H7 (cell line): ENCODE data around the gene TRIM17. TPM values are rescaled to one million over a fixed set of nuclear protein-coding genes. Genes with fewer than 3 reads are reported as not detected.

ENCODE experiments used
- DNase-seq: peaks from one replicate; pipeline ENCODE4 v3.0.0; 2012
- H3K27me3 ChIP-seq: 2 replicates; pipeline ENCODE4 v1.6.0; 2011; ENCODE audit warnings: mild to moderate bottlenecking, low read length; ENCODE audit not compliant: control insufficient read depth, insufficient read depth
- H3K36me3 ChIP-seq: replicated peaks from 2 replicates; pipeline ENCODE4 v1.5.1; 2011; ENCODE audit warnings: low read length; ENCODE audit not compliant: control insufficient read depth, insufficient read depth
- H3K4me3 ChIP-seq: 2 replicates; pipeline ENCODE4 v1.5.1; 2011; ENCODE audit warnings: low read depth, mild to moderate bottlenecking, control low read depth, low read length, moderate library complexity; ENCODE audit not compliant: insufficient read depth
- total RNA-seq: library from RNA; depleted of rRNA; stranded (reverse); fragments of >200 nt; shearing (Covaris generic); gene quantifications from 2 replicates; pipeline ENCODE4 v1.2.3, GENCODE V29; 2014

The TRIM17 gene
- total RNA-seq, 1 experiment from 2014 or later: 4.9 TPM

DNA sequence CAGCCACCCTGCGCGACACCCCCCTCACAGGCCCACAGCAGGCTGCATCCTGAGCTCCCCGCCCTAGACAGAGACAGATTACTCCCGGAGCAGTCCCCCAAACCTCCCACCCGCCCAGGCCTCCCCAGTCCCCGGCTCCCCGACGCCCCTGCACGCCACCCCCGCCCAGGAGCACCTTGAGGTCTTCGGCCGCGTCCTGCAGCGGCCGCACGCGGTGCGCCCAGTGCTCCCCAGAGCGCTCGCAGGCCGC lies 10.8 kb downstream of the TRIM17 start:
- no peak for DNase-seq
- Histone ChIP-seq H3K4me3 (peak overlapping the region; percentile 98), H3K36me3 (peaks cover 9% of the 10 kb centered on the region), H3K27me3 (no peaks in the 10 kb centered on the region)

DNA sequence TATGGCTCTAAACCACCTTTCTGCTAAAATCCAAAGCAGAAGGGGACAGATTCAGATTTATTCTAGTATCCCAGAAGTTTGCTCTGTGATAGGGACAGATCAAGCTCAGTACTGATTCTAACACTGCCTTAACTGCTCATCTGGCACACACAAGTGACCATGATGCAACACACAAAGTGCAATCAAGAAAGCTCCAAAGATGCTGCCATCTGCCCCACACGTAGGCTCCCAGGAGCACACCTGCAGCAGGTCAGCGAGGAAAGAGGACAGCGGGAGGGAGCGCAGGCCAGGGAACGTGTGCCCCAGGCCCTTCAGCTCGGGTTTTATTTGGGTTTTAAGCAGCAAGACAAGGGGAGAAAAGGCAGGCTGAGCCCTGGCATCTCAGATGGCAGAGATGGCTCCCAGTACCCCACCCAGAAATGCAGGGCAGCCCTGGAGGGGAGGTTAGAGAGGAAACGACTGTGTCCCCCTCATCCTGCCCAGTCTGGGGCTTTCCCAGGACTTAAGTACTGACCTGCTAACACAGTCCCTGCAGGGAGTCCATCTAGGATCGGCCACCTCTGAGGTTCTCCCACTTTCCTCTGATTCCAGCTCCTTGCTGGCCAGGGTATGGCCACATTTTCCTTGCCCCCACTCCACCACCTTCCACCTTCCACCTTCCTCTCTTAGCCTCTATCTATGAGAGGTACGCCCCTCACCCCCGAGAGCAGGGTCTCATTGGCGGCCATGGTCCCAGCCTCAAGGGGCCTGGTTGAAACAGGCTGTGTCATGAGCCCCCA lies 11.3 kb downstream of the TRIM17 start:
- Histone ChIP-seq H3K36me3 (peaks cover 14% of the 10 kb centered on the region), H3K27me3 (no peaks in the 10 kb centered on the region), H3K4me3 (peak overlapping the region; percentile 98)
- no peak for DNase-seq

DNA sequence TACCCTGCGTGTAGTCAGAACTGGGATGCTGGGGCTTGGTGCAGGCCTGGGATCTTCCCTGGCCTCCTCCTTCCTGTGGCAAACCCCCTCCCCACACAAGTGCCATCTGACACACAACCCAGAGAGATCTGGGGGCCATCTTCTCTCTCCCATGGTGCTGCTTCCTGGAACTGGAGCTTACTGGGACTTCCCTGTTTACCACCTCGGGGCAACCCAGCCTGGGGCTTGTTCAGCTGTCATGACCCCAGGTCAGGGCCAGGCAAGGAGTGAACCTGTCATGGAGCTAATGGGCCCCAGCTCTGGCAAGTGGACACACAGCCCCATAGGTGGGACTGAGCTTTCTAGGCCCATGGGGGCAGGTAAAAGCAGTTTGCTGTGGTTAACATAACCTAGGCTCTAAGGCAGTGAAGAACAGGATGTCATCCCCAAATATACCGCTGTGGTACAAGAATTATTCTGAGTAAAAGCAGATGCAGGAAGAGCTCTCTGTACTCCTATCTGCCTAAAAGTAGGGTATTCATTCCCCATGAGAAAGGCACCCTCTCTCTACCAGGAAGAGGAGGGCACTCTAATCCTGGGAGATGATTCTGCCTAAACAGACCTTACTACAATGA lies 12.4 kb downstream of the TRIM17 start:
- H3K4me3 ChIP-seq: no peak overlapping the region
- no peaks in the 10 kb centered on the region for H3K27me3 ChIP-seq
- no peak for DNase-seq

DNA sequence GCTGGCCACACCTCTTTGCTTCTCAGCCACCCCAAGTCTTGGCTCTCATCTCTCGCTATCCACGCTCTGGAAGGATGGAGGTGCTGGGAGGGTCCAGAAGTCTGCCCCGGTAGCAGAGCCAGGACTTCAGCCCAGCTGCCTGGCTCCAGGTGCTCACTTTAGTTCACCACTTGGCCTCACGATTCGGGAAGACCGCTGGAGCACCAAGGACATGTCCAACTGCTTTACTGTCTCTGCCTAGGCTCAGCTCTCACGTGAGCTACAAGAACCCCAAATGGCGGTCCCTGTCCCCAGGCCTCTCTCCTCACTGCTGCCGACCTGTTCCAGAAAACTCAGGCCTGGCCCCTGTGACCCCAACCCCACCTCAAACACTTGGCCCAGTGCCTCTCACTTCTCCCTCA lies 13.4 kb downstream of the TRIM17 start:
- peaks cover 17% of the 10 kb centered on the region for H3K36me3 ChIP-seq
- no peak for DNase-seq
- no peak overlapping the region for H3K4me3 ChIP-seq
- H3K27me3 ChIP-seq: no peaks in the 10 kb centered on the region

More for the DNA sequence above, 12.4 kb downstream of the TRIM17 start:
- H3K36me3 ChIP-seq: peaks cover 15% of the 10 kb centered on the region

DNA sequence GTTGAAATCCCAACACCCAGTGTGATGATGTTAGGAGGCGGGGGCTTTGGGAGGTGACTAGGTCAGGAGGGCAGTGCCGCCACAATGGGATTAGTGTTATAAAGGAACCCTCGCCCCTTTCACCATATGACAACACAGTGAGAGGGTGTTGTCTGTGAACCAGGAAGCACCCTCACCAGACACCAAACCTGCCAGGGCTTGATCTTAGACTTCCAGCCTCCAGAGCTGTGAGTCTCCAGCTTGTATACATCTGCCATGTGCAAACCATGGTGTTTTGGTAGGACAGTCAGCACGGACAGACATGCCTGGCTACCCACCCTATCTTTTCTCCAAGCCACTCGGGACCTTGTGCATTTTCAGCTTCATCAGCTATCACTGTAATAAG lies 14.0 kb downstream of the TRIM17 start:
- H3K4me3 ChIP-seq: no peak overlapping the region
- H3K27me3 ChIP-seq: no peaks in the 10 kb centered on the region
- no peak for DNase-seq
- H3K36me3 ChIP-seq: peaks cover 18% of the 10 kb centered on the region

DNA sequence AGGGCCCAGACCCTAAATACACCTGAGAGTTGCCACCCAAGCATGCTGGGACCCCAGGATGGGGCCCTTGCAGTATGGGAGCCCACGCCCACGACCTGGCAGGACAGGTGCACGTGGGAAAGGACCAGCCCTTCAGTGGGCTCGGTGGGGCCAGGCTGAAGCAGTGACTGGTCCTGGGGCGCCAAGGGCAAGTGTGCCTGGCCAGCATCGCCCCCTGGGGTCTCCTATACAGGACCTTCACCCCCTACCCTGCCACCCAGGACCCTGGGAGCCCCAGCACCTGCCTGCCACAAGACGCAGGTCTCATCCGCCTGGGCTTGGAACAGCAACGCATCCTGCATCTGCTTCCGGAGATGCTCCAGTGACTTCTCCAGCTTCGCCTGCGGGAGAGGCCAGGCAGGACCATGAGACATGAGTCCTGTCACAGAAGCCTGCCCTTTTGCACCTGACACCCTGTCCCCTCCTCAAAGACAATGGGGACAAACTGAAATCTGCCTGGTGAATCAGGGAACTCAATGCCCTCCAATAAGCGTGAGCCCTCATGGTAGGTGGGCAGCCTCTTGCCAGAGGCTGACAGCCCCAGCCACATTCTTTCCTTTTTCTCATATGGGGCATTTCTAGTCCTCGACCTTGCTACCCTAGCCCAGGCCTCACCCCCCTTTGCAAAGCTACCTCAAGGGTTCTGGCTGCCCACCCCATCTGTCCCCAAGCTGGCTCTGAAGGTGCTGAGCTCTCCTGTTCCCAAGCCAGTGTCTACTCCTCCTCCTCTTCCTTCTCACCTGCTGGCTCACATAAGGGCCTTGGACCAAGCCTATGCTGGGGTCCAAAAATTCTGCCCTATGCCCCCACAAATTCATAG lies 14.7 kb downstream of the TRIM17 start:
- Histone ChIP-seq H3K36me3 (peaks cover 21% of the 10 kb centered on the region), H3K27me3 (no peaks in the 10 kb centered on the region), H3K4me3 (no peak overlapping the region)
- DNase-seq: no peak

DNA sequence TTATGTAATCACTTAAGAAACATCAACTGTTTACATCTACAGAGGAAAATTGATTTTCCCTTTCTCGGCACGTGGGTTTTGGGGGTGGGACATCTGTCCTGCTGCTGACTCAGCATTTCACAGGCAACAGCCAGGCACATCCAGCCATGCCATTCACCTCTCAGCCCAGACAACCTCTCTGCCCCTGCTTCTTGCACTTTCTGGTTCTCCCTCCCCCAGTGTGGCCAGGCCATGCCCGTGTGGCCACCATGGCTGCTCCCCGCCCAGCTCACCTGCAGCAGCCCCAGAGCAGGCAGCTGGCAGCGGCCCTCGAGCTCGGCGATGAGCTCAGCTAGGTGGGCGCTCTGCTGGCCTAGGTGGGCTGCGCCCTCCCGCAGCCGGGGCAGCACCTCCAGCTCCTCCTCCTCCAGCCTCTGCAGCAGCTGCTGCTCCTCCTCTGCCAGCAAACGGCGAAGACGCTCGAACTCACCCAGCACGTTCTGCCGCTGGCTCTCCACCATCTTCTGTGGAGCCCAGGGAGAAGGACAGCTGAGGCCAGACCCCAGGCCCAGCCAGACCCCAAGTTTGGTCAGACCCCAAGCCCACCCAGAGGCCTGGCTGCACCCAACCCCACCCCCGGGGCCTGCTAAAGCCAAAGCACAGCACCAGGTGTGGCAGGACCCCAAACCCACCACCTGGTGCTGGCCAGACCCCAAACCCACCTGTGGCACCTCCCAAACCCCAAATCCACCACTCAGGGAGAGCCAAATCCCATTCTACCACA lies 15.8 kb downstream of the TRIM17 start:
- peaks cover 25% of the 10 kb centered on the region for H3K36me3 ChIP-seq
- no peak overlapping the region for H3K4me3 ChIP-seq
- DNase-seq: no peak
- no peaks in the 10 kb centered on the region for H3K27me3 ChIP-seq

DNA sequence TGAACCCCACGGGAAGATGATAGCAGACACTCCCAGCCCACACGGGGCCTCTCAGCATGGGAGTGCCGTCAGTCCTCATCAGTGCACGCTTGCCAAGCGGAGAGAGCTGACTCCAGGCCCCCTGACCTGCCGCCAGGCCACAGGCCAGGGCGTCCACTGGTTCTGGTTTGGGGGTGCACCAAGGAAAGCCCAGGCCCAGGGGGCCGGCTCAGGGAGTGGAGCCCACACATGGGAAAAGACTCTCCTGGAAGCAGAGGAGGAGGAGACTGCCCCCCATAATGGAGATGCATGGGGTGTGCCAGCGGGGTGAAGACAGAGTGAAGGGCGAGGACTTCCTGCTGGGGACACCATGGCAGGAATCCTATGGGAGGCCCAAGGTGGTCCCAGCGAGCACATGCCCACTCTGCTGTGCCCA lies 16.4 kb downstream of the TRIM17 start:
- peaks cover 29% of the 10 kb centered on the region for H3K36me3 ChIP-seq
- H3K4me3 ChIP-seq: no peak overlapping the region
- no peak for DNase-seq
- H3K27me3 ChIP-seq: no peaks in the 10 kb centered on the region

- Histone ChIP-seq H3K4me3 (no peak overlapping the region), H3K27me3 (no peaks in the 10 kb centered on the region), H3K36me3 (peaks cover 29% of the 10 kb centered on the region)
- DNase-seq: no peak
Observed at GRCh38 chr1:228399531-228400236, 17.0 kb downstream of the TRIM17 start.

DNA sequence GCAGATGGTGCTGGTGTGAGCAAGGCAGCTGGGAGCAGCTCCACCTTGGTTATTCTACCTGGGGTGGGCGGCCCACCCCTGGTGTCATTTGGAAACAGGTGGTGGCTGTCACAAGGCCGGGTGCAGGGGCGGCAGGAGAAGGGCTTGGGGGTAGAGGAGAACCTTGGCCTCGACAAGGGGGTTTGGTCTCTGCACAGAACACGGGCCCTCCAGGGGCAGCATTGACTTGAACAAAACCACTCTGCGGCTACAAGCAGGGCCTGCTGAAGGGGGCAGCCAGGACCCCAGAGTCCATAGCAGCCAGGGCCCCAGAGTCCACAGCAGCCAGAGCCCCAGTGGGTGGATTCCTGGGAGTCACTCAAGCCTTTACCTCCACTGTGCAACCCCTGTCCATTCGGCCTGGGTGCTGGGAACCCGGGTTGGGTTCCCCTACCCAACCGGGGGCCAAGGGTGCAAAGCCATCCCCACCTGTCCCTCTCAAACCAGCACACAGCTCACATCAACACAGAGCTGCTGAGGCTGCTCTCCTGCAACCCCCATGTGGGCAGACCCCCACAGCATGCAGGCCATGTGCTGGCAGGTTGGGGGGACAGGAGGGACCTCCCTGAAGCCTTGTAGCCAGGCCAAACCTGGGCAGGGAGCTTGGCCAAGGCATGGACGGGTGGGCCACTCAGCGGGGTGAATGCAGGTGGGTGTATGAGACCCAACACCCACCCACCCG lies 17.8 kb downstream of the TRIM17 start:
- DNase-seq: no peak
- no peaks in the 10 kb centered on the region for H3K27me3 ChIP-seq
- peaks cover 27% of the 10 kb centered on the region for H3K36me3 ChIP-seq
- no peak overlapping the region for H3K4me3 ChIP-seq

- Histone ChIP-seq H3K36me3 (peaks cover 25% of the 10 kb centered on the region), H3K27me3 (no peaks in the 10 kb centered on the region), H3K4me3 (no peak overlapping the region)
- no peak for DNase-seq
Observed at GRCh38 chr1:228397966-228398365, 18.7 kb downstream of the TRIM17 start.

GRCh38 chr1:228396770-228397662 lies 19.6 kb downstream of the TRIM17 start:
- DNase-seq: peak; percentile 32
- Histone ChIP-seq H3K4me3 (no peak overlapping the region), H3K27me3 (no peaks in the 10 kb centered on the region), H3K36me3 (peaks cover 23% of the 10 kb centered on the region)
